Activated CD8-positive, alpha-beta T cell treated with anti-CD3 and anti-CD28 coated beads for 36 hours (primary cell): Measurements from ENCODE around the gene GBP3. TPM values are rescaled to one million over a fixed set of nuclear protein-coding genes. Genes with fewer than 3 reads are reported as not detected.

ENCODE experiments used
- ATAC-seq: fragments of 200-7000 bp; cut with Tn5 transposase; one replicate; pipeline ENCODE4 v1.10.0; 2021; ENCODE audit warnings: mild to moderate bottlenecking, moderate library complexity
- CTCF ChIA-PET: fragments of 350-600 bp; sonication (Branson Sonifier 250); formaldehyde crosslinking; loops from one replicate; lab custom pipeline; 2021; ENCODE audit warnings: antibody characterized with exemption; lab: Charles Lee
- POLR2A ChIA-PET: fragments of 350-600 bp; sonication (Branson Sonifier 250); formaldehyde crosslinking; loops from one replicate; lab custom pipeline; 2021; ENCODE audit warnings: antibody characterized with exemption; lab: Charles Lee
- DNase-seq: peaks from one replicate; pipeline ENCODE4 v3.0.0-alpha.2; 2020
- H3K27ac Mint-ChIP-seq: one replicate; pipeline ENCODE4 v1.8.0; 2021; ENCODE audit warnings: mild to moderate bottlenecking, mixed read lengths
- H3K27me3 Mint-ChIP-seq: one replicate; pipeline ENCODE4 v1.8.0; 2021; ENCODE audit warnings: mixed read lengths
- H3K36me3 Mint-ChIP-seq: one replicate; pipeline ENCODE4 v1.8.0; 2021; ENCODE audit warnings: low read depth, mixed read lengths
- H3K4me1 Mint-ChIP-seq: one replicate; pipeline ENCODE4 v1.8.0; 2021; ENCODE audit warnings: low read depth, mixed read lengths
- H3K4me3 Mint-ChIP-seq: one replicate; pipeline ENCODE4 v1.8.0; 2021; ENCODE audit warnings: mild to moderate bottlenecking, moderate library complexity, mixed read lengths
- H3K9me3 Mint-ChIP-seq: one replicate; pipeline ENCODE4 v1.8.0; 2021; ENCODE audit warnings: mixed read lengths
- CTCF ChIP-seq: fragments of 200-600 bp; IDR thresholded peaks from one replicate; pipeline ENCODE4 v1.8.0; 2022; ENCODE audit warnings: antibody characterized with exemption, mild to moderate bottlenecking
- intact Hi-C: fragments of 100-400 bp; cut with micrococcal nuclease; formaldehyde crosslinking; loops from one replicate; pipeline ENCODE4 v1.10.0; 2022
- total RNA-seq, 2 experiments: library from RNA; stranded (reverse); gene quantifications; one replicate each; pipeline ENCODE4 v1.2.3, GENCODE V29; 2021

GBP3 gene
- total RNA-seq, 2 experiments from 2014 or later: 4.7 to 5.7 TPM

GRCh38 chr1:88961647-88962275 lies 60.9 kb downstream of the GBP3 start:
- Mint-ChIP-seq H3K4me3 (no peak overlapping the region), H3K36me3 (peaks cover 42% of the 10 kb centered on the region), H3K27ac (no peak overlapping the region), H3K27me3 (no peaks in the 10 kb centered on the region), H3K9me3 (no peaks in the 10 kb centered on the region), H3K4me1 (peaks cover 2% of the 10 kb centered on the region)
- ChIA-PET CTCF (interaction anchor here (6.5 kb wide), 1 partner anchor 11 kb away, joined by 22 read pairs; no protein-coding TSS in a partner anchor), POLR2A (no interaction called here)
- no peak for TF ChIP-seq CTCF
- DNase-seq: no peak
- ATAC-seq: no peak
- intact Hi-C loops: no loop called here

GRCh38 chr1:88961081-88961480 lies 61.6 kb downstream of the GBP3 start:
- intact Hi-C loops: no loop called here
- no peak for TF ChIP-seq CTCF
- CTCF ChIA-PET: interaction anchor here (6.5 kb wide), 1 partner anchor 12 kb away, joined by 22 read pairs; no protein-coding TSS in a partner anchor

More at GRCh38 chr1:88961081-88961480, 61.6 kb downstream of the GBP3 start:
- ATAC-seq: peak; percentile 62
- H3K4me1 Mint-ChIP-seq: peaks cover 2% of the 10 kb centered on the region
- H3K4me3 Mint-ChIP-seq: no peak overlapping the region
- DNase-seq: no peak
- no peaks in the 10 kb centered on the region for H3K27me3 Mint-ChIP-seq
- no peaks in the 10 kb centered on the region for H3K9me3 Mint-ChIP-seq
- POLR2A ChIA-PET: no interaction called here
- no peak overlapping the region for H3K27ac Mint-ChIP-seq
- peaks cover 42% of the 10 kb centered on the region for H3K36me3 Mint-ChIP-seq

Other genes starting within 250 kb of the GBP3 start
- gene GTF2B, start 131.3 kb downstream of the GBP3 start, total RNA-seq: 10 to 100 TPM; 40.7 to 42.0 TPM
- 10 to 100 TPM; 39.4 to 46.6 TPM for gene KYAT3, start 30.2 kb downstream of the GBP3 start, total RNA-seq
- 10 to 100 TPM; 19.6 to 20.8 TPM for gene RBMXL1, start 30.2 kb downstream of the GBP3 start, total RNA-seq
- gene GBP1, start 42.3 kb upstream of the GBP3 start, total RNA-seq: 10 to 100 TPM; 69.6 to 71.5 TPM
- 100 to 1,000 TPM; 181 to 189 TPM for gene GBP2, start 103.2 kb upstream of the GBP3 start, total RNA-seq
- gene GBP7, start 153.1 kb upstream of the GBP3 start, total RNA-seq: under 1 TPM; 0.11 to 0.20 TPM
- gene GBP4, start 176.1 kb upstream of the GBP3 start, total RNA-seq: 10 to 100 TPM; 34.2 to 38.3 TPM
- gene GBP5, start 250.0 kb upstream of the GBP3 start, total RNA-seq: 100 to 1,000 TPM; 163 to 174 TPM